Trophoblast cell (in vitro differentiated cells and primary cell): Measurements from ENCODE around the gene WNK2.

ENCODE experiments used
- DNase-seq, 2 donors: peaks; one replicate each; pipeline ENCODE4 v3.0.0-alpha.2; 2016
- H2AFZ ChIP-seq: 2 replicates; pipeline ENCODE4 v1.6.1; 2013; ENCODE audit warnings: low read length, moderate library complexity, mild to moderate bottlenecking; ENCODE audit not compliant: insufficient read depth, poor library complexity
- H2AK5ac ChIP-seq: 2 replicates; pipeline ENCODE4 v1.6.1; 2013; ENCODE audit warnings: mild to moderate bottlenecking, low read length
- H2BK120ac ChIP-seq: 2 replicates; pipeline ENCODE4 v1.6.1; 2013; ENCODE audit warnings: low read length, mild to moderate bottlenecking, moderate library complexity; ENCODE audit not compliant: insufficient read depth, poor library complexity
- H2BK12ac ChIP-seq: 2 replicates; pipeline ENCODE4 v1.6.1; 2013; ENCODE audit warnings: mild to moderate bottlenecking, low read length, moderate library complexity
- H2BK5ac ChIP-seq: 2 replicates; pipeline ENCODE4 v1.6.1; 2013; ENCODE audit warnings: low read length, low read depth, moderate library complexity, mild to moderate bottlenecking; ENCODE audit not compliant: poor library complexity
- H3K14ac ChIP-seq: 2 replicates; pipeline ENCODE4 v1.6.1; 2013; ENCODE audit warnings: mild to moderate bottlenecking, low read length
- H3K18ac ChIP-seq: 2 replicates; pipeline ENCODE4 v1.6.1; 2013; ENCODE audit warnings: mild to moderate bottlenecking, low read length
- H3K23ac ChIP-seq: 2 replicates; pipeline ENCODE4 v1.6.1; 2013; ENCODE audit warnings: low read length
- H3K27ac ChIP-seq: 2 replicates; pipeline ENCODE4 v1.5.1; 2013; ENCODE audit warnings: low read depth, mild to moderate bottlenecking, inconsistent platforms, low read length, moderate library complexity
- H3K27me3 ChIP-seq: 2 replicates; pipeline ENCODE4 v1.6.1; 2013; ENCODE audit warnings: inconsistent platforms, mild to moderate bottlenecking, low read length, moderate library complexity; ENCODE audit not compliant: insufficient read depth
- H3K36me3 ChIP-seq, 2 experiments: 1 replicate in 1 of 2; 2 replicates in 1 of 2; pipeline ENCODE4 v1.6.1; 2013; ENCODE audit warnings: low read length in 2 of 2, mild to moderate bottlenecking in 2 of 2, moderate library complexity in 1 of 2; ENCODE audit not compliant: insufficient read depth in 2 of 2, control insufficient read depth in 1 of 2
- H3K4ac ChIP-seq: 2 replicates; pipeline ENCODE4 v1.6.1; 2013; ENCODE audit warnings: low read depth, mild to moderate bottlenecking, low read length, moderate library complexity
- H3K4me1 ChIP-seq, 2 experiments: 1 replicate in 1 of 2; 2 replicates in 1 of 2; pipeline ENCODE4 v1.6.1; 2013; ENCODE audit warnings: low read length in 2 of 2, mild to moderate bottlenecking in 2 of 2, moderate library complexity in 1 of 2; ENCODE audit not compliant: insufficient read depth in 2 of 2, control insufficient read depth in 1 of 2
- H3K4me2 ChIP-seq: 2 replicates; pipeline ENCODE4 v1.6.1; 2013; ENCODE audit warnings: inconsistent platforms, mild to moderate bottlenecking, low read length, moderate library complexity
- H3K4me3 ChIP-seq: 2 replicates; pipeline ENCODE4 v1.5.1; 2013; ENCODE audit warnings: mild to moderate bottlenecking, low read depth, low read length, inconsistent platforms
- H3K79me1 ChIP-seq: one replicate; pipeline ENCODE4 v1.6.1; 2013; ENCODE audit warnings: low read length
- H3K79me2 ChIP-seq: 2 replicates; pipeline ENCODE4 v1.6.1; 2013; ENCODE audit warnings: low read length, mild to moderate bottlenecking; ENCODE audit not compliant: control insufficient read depth, insufficient read depth, poor library complexity
- H3K9ac ChIP-seq: 2 replicates; pipeline ENCODE4 v1.6.1; 2013; ENCODE audit warnings: mild to moderate bottlenecking, low read length
- H3K9me3 ChIP-seq: 2 replicates; pipeline ENCODE4 v1.6.1; 2013; ENCODE audit warnings: low read depth, mild to moderate bottlenecking, control low read depth, inconsistent platforms, low read length; ENCODE audit not compliant: insufficient read depth
- H4K12ac ChIP-seq: 2 replicates; pipeline ENCODE4 v1.6.1; 2013; ENCODE audit warnings: low read depth, mild to moderate bottlenecking, low read length, moderate library complexity
- H4K8ac ChIP-seq: 2 replicates; pipeline ENCODE4 v1.6.1; 2013; ENCODE audit warnings: low read depth, mild to moderate bottlenecking, low read length, moderate library complexity
- H4K91ac ChIP-seq: one replicate; pipeline ENCODE4 v1.6.1; 2013; ENCODE audit warnings: low read depth, mild to moderate bottlenecking, low read length, moderate library complexity
- WGBS: extraction: QIAGEN DNeasy Blood & Tissue Kit; methylation state at CpG from one replicate; pipeline ENCODE4 v1.1.7; 2013; ENCODE audit warnings: missing lambda C conversion rate; ENCODE audit not compliant: insufficient read length, insufficient coverage; ENCODE audit errors: extremely low coverage; 5-methylcytosine and 5-hydroxymethylcytosine counted together

The WNK2 gene

GRCh38 chr9:93245437-93245970 lies 61.6 kb downstream of the WNK2 start:
- Histone ChIP-seq H3K23ac (no peak overlapping the region), H3K4ac (no peak overlapping the region), H3K4me1 (peaks cover 0 to 2% of the 10 kb centered on the region in 2 experiments), H2AFZ (no peak overlapping the region), H4K8ac (no peak overlapping the region), H2BK5ac (no peak overlapping the region), H3K27ac (no peak overlapping the region), H3K79me2 (no peaks in the 10 kb centered on the region), H3K14ac (no peak overlapping the region), H3K36me3 (peaks cover 2 to 7% of the 10 kb centered on the region in 2 experiments), H3K27me3 (no peaks in the 10 kb centered on the region), H3K4me3 (no peak overlapping the region), H2BK12ac (no peak overlapping the region), H4K91ac (no peak overlapping the region), H3K9ac (no peak overlapping the region), H2AK5ac (no peak overlapping the region), H3K18ac (no peak overlapping the region), H3K9me3 (no peaks in the 10 kb centered on the region), H3K4me2 (no peak overlapping the region), H2BK120ac (no peak overlapping the region), H3K79me1 (no peaks in the 10 kb centered on the region), H4K12ac (no peak overlapping the region)
- peak; percentile 82 to 90 for DNase-seq
- WGBS = no CpG with 5 or more reads among the region's 5 CpGs

- peak; percentile 74 to 84 for DNase-seq
- peaks cover 2 to 7% of the 10 kb centered on the region in 2 experiments for H3K36me3 ChIP-seq
- H3K27ac ChIP-seq = no peak overlapping the region
- no peak overlapping the region for H3K4me3 ChIP-seq
- no peak overlapping the region for H2BK120ac ChIP-seq
- no peaks in the 10 kb centered on the region for H3K9me3 ChIP-seq
- H2BK5ac ChIP-seq = no peak overlapping the region
- H2AFZ ChIP-seq = no peak overlapping the region
- H4K91ac ChIP-seq = no peak overlapping the region
- H3K4me1 ChIP-seq = peaks cover 0 to 2% of the 10 kb centered on the region in 2 experiments
- no peak overlapping the region for H2BK12ac ChIP-seq
- H3K4me2 ChIP-seq = no peak overlapping the region
- H2AK5ac ChIP-seq = no peak overlapping the region
- no peak overlapping the region for H3K23ac ChIP-seq
- H3K14ac ChIP-seq = no peak overlapping the region
- H3K18ac ChIP-seq = no peak overlapping the region
- no peak overlapping the region for H4K8ac ChIP-seq
- no peaks in the 10 kb centered on the region for H3K27me3 ChIP-seq
- no peak overlapping the region for H4K12ac ChIP-seq
- no peaks in the 10 kb centered on the region for H3K79me2 ChIP-seq
- no CpG with 5 or more reads among the region's 14 CpGs for WGBS
- H3K9ac ChIP-seq = no peak overlapping the region
- H3K4ac ChIP-seq = no peak overlapping the region
- H3K79me1 ChIP-seq = no peaks in the 10 kb centered on the region
Observed at GRCh38 chr9:93246111-93246510, 62.2 kb downstream of the WNK2 start.

GRCh38 chr9:93246526-93246925 lies 62.6 kb downstream of the WNK2 start:
- no peak overlapping the region for H2BK12ac ChIP-seq
- H3K4ac ChIP-seq = no peak overlapping the region
- H3K79me2 ChIP-seq = no peaks in the 10 kb centered on the region
- peaks cover 0 to 2% of the 10 kb centered on the region in 2 experiments for H3K4me1 ChIP-seq
- no peak overlapping the region for H2BK120ac ChIP-seq
- H4K12ac ChIP-seq = no peak overlapping the region
- H3K4me3 ChIP-seq = no peak overlapping the region
- no CpG with 5 or more reads among the region's 7 CpGs for WGBS
- no peak for DNase-seq
- no peak overlapping the region for H3K23ac ChIP-seq
- H3K18ac ChIP-seq = no peak overlapping the region
- no peak overlapping the region for H2AK5ac ChIP-seq
- H3K9ac ChIP-seq = no peak overlapping the region
- H3K9me3 ChIP-seq = no peaks in the 10 kb centered on the region
- no peak overlapping the region for H4K8ac ChIP-seq
- H3K27ac ChIP-seq = no peak overlapping the region
- no peaks in the 10 kb centered on the region for H3K27me3 ChIP-seq
- no peak overlapping the region for H2BK5ac ChIP-seq
- no peak overlapping the region for H2AFZ ChIP-seq
- H3K14ac ChIP-seq = no peak overlapping the region
- peaks cover 2 to 7% of the 10 kb centered on the region in 2 experiments for H3K36me3 ChIP-seq
- no peaks in the 10 kb centered on the region for H3K79me1 ChIP-seq
- no peak overlapping the region for H3K4me2 ChIP-seq
- no peak overlapping the region for H4K91ac ChIP-seq

- no peak overlapping the region for H2BK120ac ChIP-seq
- no peak overlapping the region for H3K14ac ChIP-seq
- H3K23ac ChIP-seq = no peak overlapping the region
- H3K27me3 ChIP-seq = no peaks in the 10 kb centered on the region
- no peak for DNase-seq
- H3K79me2 ChIP-seq = no peaks in the 10 kb centered on the region
- no peak overlapping the region for H3K4ac ChIP-seq
- H3K27ac ChIP-seq = no peak overlapping the region
- no peak overlapping the region for H2BK5ac ChIP-seq
- no peak overlapping the region for H2AFZ ChIP-seq
- no peak overlapping the region for H3K4me3 ChIP-seq
- H3K9ac ChIP-seq = no peak overlapping the region
- no peak overlapping the region for H4K8ac ChIP-seq
- no peaks in the 10 kb centered on the region for H3K9me3 ChIP-seq
- no peaks in the 10 kb centered on the region for H3K79me1 ChIP-seq
- no peak overlapping the region for H3K4me2 ChIP-seq
- no peak overlapping the region for H2BK12ac ChIP-seq
- H3K4me1 ChIP-seq = peaks cover 0 to 2% of the 10 kb centered on the region in 2 experiments
- H4K91ac ChIP-seq = no peak overlapping the region
- H2AK5ac ChIP-seq = no peak overlapping the region
- H3K18ac ChIP-seq = no peak overlapping the region
- peaks cover 2 to 7% of the 10 kb centered on the region in 2 experiments for H3K36me3 ChIP-seq
- H4K12ac ChIP-seq = no peak overlapping the region
- WGBS = no CpG with 5 or more reads among the region's 36 CpGs
Observed at GRCh38 chr9:93247099-93247865, 63.3 kb downstream of the WNK2 start.
